WTC11 (cell line): ENCODE results near the gene ZNF775.

Experiments used
- ATF3 ChIP-seq: sonication (generic); formaldehyde crosslinking; conservative IDR thresholded peaks from 2 replicates; pipeline ENCODE4 v1.8.1; 2022; ENCODE audit warnings: mild to moderate bottlenecking, missing genetic modification reagents
- CBFB ChIP-seq: sonication (generic); formaldehyde crosslinking; IDR thresholded peaks from 2 replicates; pipeline ENCODE4 v1.8.1; 2022; ENCODE audit warnings: mild to moderate bottlenecking, low read depth, missing genetic modification reagents
- CREB1 ChIP-seq: sonication (generic); formaldehyde crosslinking; IDR thresholded peaks from 2 replicates; pipeline ENCODE4 v1.8.0; 2023; ENCODE audit warnings: mild to moderate bottlenecking, missing genetic modification reagents
- CTCF ChIP-seq: fragments of 200-600 bp; IDR thresholded peaks from 2 replicates; pipeline ENCODE4 v1.8.0; 2022; ENCODE audit warnings: antibody characterized with exemption
- ESRRA ChIP-seq: sonication (generic); formaldehyde crosslinking; IDR thresholded peaks from 2 replicates; pipeline ENCODE4 v1.8.1; 2022; ENCODE audit warnings: mild to moderate bottlenecking, missing genetic modification reagents, borderline replicate concordance
- JUN ChIP-seq: sonication (generic); formaldehyde crosslinking; IDR thresholded peaks from 2 replicates; pipeline ENCODE4 v1.8.0; 2023; ENCODE audit warnings: mild to moderate bottlenecking, missing genetic modification reagents
- SP1 ChIP-seq: sonication (generic); formaldehyde crosslinking; conservative IDR thresholded peaks from 2 replicates; pipeline ENCODE4 v1.8.1; 2022; ENCODE audit warnings: missing genetic modification reagents
- TP53 ChIP-seq: sonication (generic); formaldehyde crosslinking; IDR thresholded peaks from 2 replicates; pipeline ENCODE4 v1.8.1; 2023; ENCODE audit warnings: mild to moderate bottlenecking, missing genetic modification reagents
- ZBTB43 ChIP-seq: sonication (generic); formaldehyde crosslinking; IDR thresholded peaks from 2 replicates; pipeline ENCODE4 v1.8.1; 2023; ENCODE audit warnings: mild to moderate bottlenecking, missing genetic modification reagents
- ZNF263 ChIP-seq: sonication (generic); formaldehyde crosslinking; IDR thresholded peaks from 2 replicates; pipeline ENCODE4 v1.8.1; 2022; ENCODE audit warnings: low read depth, mild to moderate bottlenecking, moderate library complexity, missing genetic modification reagents
- ZNF416 ChIP-seq: fragments of 250-450 bp; sonication (Bioruptor Pico); IDR thresholded peaks from 2 replicates; pipeline ENCODE4 v1.9.0; 2021; ENCODE audit warnings: mild to moderate bottlenecking, inconsistent platforms
- TF ChIP-seq, protein P1 (sequence below): sonication (generic); formaldehyde crosslinking; IDR thresholded peaks from 2 replicates; pipeline ENCODE4 v1.8.1; 2022; ENCODE audit warnings: mild to moderate bottlenecking, missing genetic modification reagents, moderate library complexity, borderline replicate concordance
- TF ChIP-seq, protein P2 (sequence below): sonication (generic); formaldehyde crosslinking; conservative IDR thresholded peaks from 2 replicates; pipeline ENCODE4 v1.8.1; 2023; ENCODE audit warnings: mild to moderate bottlenecking, low read depth, missing genetic modification reagents, moderate library complexity

DNA sequence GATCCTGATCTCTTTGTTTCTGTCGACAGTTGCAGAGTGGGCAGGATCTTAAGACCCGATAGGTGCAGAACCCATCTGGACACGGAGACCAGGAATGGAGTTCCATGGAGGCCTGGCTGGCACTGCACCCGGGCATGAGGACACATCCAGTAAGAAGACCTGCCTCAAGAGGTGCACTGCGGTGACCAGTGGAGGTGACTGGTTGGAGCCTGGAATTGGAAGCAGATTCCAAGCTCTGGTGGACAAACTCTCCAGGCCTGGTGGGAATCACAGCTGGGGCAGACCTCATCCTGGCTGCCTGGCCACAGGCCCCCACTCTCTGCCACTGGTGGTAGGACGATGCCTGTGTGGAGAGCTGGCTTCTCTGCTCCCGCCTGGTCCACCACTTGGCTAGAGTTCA, 31.0 kb downstream of the ZNF775 start:
- no peak for TF ChIP-seq ZNF416 (CRISPR knock-in tag)
- TF ChIP-seq CTCF: no peak
- TF ChIP-seq CREB1 (CRISPR knock-in tag): no peak
- TF ChIP-seq JUN (CRISPR knock-in tag): no peak
- TF ChIP-seq, protein P1, sequence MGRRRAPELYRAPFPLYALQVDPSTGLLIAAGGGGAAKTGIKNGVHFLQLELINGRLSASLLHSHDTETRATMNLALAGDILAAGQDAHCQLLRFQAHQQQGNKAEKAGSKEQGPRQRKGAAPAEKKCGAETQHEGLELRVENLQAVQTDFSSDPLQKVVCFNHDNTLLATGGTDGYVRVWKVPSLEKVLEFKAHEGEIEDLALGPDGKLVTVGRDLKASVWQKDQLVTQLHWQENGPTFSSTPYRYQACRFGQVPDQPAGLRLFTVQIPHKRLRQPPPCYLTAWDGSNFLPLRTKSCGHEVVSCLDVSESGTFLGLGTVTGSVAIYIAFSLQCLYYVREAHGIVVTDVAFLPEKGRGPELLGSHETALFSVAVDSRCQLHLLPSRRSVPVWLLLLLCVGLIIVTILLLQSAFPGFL (CRISPR knock-in tag): no peak
- no peak for TF ChIP-seq SP1 (CRISPR knock-in tag)
- TF ChIP-seq, protein P2, sequence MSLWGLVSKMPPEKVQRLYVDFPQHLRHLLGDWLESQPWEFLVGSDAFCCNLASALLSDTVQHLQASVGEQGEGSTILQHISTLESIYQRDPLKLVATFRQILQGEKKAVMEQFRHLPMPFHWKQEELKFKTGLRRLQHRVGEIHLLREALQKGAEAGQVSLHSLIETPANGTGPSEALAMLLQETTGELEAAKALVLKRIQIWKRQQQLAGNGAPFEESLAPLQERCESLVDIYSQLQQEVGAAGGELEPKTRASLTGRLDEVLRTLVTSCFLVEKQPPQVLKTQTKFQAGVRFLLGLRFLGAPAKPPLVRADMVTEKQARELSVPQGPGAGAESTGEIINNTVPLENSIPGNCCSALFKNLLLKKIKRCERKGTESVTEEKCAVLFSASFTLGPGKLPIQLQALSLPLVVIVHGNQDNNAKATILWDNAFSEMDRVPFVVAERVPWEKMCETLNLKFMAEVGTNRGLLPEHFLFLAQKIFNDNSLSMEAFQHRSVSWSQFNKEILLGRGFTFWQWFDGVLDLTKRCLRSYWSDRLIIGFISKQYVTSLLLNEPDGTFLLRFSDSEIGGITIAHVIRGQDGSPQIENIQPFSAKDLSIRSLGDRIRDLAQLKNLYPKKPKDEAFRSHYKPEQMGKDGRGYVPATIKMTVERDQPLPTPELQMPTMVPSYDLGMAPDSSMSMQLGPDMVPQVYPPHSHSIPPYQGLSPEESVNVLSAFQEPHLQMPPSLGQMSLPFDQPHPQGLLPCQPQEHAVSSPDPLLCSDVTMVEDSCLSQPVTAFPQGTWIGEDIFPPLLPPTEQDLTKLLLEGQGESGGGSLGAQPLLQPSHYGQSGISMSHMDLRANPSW (CRISPR knock-in tag): no peak
- TF ChIP-seq TP53 (CRISPR knock-in tag): no peak
- no peak for TF ChIP-seq ESRRA (CRISPR knock-in tag)
- TF ChIP-seq ATF3: no peak
- no peak for TF ChIP-seq ZBTB43 (CRISPR knock-in tag)
- no peak for TF ChIP-seq ZNF263 (CRISPR knock-in tag)
- TF ChIP-seq CBFB: no peak
